Heart left ventricle (tissue), 13 donors: ENCODE measurements around the gene FAM20C.

Experiments
- CTCF ChIP-seq, 12 donors: fragments of 200-600 bp; sonication (generic) in 4 of 12; IDR thresholded peaks; one replicate each; pipeline versions ENCODE4 v1.5.0 to v1.8.0; 2018 to 2022; ENCODE audit warnings: antibody characterized with exemption in 12 of 12, mild to moderate bottlenecking in 5 of 12
- POLR2A ChIP-seq, 2 donors: fragments of 450-650 bp; IDR thresholded peaks; one replicate each; pipeline ENCODE4 v1.6.1; 2017; ENCODE audit warnings: antibody characterized with exemption in 2 of 2, mild to moderate bottlenecking in 2 of 2, moderate library complexity in 2 of 2
- donor health status: ischemic (EF 13 %, LVEDD 7.1; RV severe dilation, severe dysfunction).
- donor health status: DM: no; HTN: yes; CAD: no.
- donor health status: DM: no; HTN: no; CAD: no.
- donor health status: ischemic (EF 25% LVEDD 6.9; RV normal size, moderate dysfunction).
- donor health status: ischemic (EF 25% LVEDD 5.7; RV mildly dilated, moderate dysfunction).
- donor health status: ischemic (EF 35%, LVEDD 5.7; RV mildly dilated, moderate dysfunction).
- donor health status: nonischemic (EF 11% LVEDD 7.7; RV severe dilation, severe dysfunction).
- donor health status: DM: yes; HTN: yes; CAD: no.
- donor health status: PGD.
- donor health status: ischemic (EF 29% LVEDD 5.4; RV normal size, mild dysfunction).
- donor health status: nonischemic (EF 23%, LVEDD 6.1; RV moderate dilation, normal function).

- no peak for TF ChIP-seq CTCF (IDR thresholded peaks at IDR 0.05)
- TF ChIP-seq POLR2A (IDR thresholded peaks at IDR 0.05) = no peak
Observed at GRCh38 chr7:276230-276835, 84.0 kb downstream of the FAM20C start.
